ENCODE data around the gene KIR2DL1.
"Not testable (repeated sequence)": the region's sequence is repeated elsewhere in the genome, so short reads cannot be mapped to it uniquely, and the experiment has no call there.

The KIR2DL1 gene

GRCh38 chr19:54771018-54771960 lies 1.7 kb downstream of the KIR2DL1 start:
- DNase-seq (ENCODE audit: low spot score), result not testable (repeated sequence)

GRCh38 chr19:54772666-54773065 lies 3.1 kb downstream of the KIR2DL1 start:
- DNase-seq (ENCODE audit: low spot score), result not testable (repeated sequence)

DNA sequence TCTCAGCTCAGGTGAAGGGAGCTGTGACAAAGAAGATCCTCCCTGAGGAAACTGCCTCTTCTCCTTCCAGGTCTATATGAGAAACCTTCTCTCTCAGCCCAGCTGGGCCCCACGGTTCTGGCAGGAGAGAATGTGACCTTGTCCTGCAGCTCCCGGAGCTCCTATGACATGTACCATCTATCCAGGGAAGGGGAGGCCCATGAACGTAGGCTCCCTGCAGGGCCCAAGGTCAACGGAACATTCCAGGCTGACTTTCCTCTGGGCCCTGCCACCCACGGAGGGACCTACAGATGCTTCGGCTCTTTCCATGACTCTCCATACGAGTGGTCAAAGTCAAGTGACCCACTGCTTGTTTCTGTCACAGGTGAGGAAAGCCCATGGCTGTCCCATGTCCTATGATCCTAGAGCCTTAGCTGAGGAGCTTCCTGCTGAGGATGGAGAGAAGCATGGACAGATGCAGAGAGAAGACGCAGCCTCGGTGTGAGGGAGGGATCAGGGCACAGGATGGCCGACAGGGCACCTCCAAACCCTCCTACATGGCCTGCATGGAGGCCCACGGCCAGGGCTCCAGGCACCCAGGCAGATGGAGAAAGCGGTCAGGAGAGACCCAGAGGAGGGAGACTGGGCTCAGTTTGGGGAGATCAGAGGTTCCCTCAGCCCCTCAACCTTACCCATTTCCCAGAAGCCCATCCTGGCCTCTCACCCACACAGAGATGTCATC lies 5.7 kb downstream of the KIR2DL1 start:
- not testable (repeated sequence) for DNase-seq (ENCODE audit: low spot score)

DNA sequence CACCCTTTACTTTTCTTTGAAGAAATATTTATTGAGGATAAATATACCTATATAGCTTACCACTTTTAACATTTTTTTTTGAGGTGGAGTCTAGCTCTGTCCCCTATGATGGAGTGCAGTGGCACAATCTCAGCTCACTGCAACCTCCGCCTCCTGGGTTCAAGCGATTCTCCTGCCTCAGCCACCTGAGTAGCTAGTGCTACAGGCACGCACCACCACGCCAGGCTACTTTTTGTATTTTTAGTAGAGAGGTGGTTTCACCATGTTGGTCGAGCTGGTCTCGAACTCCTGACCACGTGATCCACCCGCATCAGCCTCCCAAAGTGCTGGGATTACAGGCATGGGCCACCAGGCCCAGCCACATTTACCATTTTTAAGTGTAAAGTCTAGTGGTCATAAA lies 6.2 kb downstream of the KIR2DL1 start:
- DNase-seq (ENCODE audit: low spot score), result not testable (repeated sequence)

DNA sequence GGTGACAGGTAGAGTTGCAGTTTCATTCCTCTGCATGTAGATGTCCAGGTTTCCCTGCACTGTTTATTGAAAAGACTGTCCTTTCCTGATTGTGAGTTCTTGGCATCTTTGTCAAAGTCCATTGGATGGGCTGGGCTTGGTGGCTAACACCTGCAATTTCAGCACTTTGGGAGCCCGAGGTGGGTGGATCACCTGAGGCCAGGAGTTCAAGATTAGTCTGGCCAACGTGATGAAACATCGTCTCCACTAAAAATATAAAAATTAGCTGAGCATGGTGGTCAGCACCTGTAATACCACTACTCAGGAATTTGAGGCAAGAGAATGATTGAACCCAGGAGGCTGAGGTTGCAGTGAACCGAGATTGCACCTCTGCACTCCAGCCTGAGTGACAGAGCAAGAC lies 8.3 kb downstream of the KIR2DL1 start:
- DNase-seq (ENCODE audit: low spot score), result not testable (repeated sequence)

DNA sequence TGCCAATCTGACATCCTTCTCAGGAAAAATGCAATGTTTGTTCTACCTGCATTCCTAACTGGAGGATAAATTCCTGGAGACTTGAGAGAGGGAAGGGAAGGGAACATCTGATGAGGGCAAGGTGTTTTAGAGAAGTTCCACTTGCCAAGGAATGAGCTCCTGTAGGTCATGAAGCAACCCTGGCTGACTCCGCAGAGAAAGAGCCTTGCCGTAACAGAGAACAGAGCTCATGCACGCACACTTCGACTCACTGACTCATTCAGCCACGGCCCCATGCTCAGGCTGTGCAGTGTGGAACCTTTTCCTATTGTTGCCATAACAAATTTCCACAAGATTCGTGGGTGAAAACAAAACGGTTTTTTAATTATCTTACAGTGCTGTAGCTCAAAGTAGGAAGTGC lies 9.3 kb downstream of the KIR2DL1 start:
- not testable (repeated sequence) for DNase-seq (ENCODE audit: low spot score)

- not testable (repeated sequence) for DNase-seq (ENCODE audit: low spot score)
Observed at GRCh38 chr19:54782916-54783315, 13.3 kb downstream of the KIR2DL1 start.

GRCh38 chr19:54786091-54786723 lies 16.6 kb downstream of the KIR2DL1 start:
- not testable (repeated sequence) for DNase-seq (ENCODE audit: low spot score)

DNA sequence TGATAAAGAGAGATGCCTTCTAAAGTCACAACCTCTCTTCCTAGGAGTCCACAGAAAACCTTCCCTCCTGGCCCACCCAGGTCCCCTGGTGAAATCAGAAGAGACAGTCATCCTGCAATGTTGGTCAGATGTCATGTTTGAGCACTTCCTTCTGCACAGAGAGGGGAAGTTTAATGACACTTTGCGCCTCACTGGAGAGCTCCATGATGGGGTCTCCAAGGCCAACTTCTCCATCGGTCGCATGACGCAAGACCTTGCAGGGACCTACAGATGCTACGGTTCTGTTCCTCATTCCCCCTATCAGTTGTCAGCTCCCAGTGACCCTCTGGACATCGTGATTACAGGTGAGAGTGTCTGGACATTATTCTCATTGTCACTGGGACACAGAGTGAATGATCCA lies 18.6 kb downstream of the KIR2DL1 start:
- DNase-seq (ENCODE audit: low spot score), result not testable (repeated sequence)

- no peak for DNase-seq (ENCODE audit: low spot score)
Observed at GRCh38 chr19:54790711-54791110, 21.1 kb downstream of the KIR2DL1 start.

- DNase-seq (ENCODE audit: low spot score), result no peak
Observed at GRCh38 chr19:54791476-54791875, 21.9 kb downstream of the KIR2DL1 start.

DNA sequence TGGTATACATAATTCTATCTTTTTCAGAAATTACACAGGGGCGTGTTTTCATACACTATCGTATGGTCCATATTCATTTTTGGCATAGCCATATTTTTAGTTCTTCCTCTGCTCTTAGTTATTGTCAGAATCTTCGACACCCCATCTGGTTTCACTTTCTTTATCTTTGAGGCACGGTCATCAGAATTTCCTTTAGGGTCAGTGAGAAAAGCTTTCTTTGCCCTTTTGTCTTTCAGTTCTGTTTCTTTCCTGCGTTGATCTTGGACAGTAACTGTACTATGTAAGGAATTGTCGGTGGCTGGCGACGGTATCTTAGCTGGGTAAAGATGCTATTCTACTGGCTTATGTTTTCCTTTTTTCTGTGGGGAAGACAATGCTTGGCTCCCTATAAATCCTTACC lies 23.2 kb downstream of the KIR2DL1 start:
- no peak for DNase-seq (ENCODE audit: low spot score)

DNA sequence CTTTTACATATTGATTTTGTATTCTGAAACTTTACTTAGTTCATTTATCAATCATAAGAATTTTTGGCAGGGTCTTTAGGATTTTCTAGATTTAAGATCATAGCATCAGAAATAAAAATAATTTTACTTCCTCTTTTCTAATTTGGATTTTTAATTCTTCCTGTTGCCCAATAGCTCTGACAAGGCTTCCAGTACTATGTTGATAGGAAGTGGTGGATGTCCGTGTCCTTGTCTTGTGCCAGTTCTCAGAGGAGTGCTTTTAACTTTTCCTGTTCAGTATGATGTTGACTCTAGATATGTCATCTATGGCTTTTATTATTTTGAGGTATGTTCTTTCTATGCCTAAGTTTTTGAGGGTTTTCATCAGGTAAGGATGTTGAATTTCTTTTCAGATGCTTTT lies 26.2 kb downstream of the KIR2DL1 start:
- DNase-seq (ENCODE audit: low spot score), result no peak

GRCh38 chr19:54803410-54803809 lies 33.8 kb downstream of the KIR2DL1 start, which contains the start of gene KIR2DL4:
TSS of gene KIR2DL4 (plus strand) at chr19:54803610. CDS start at chr19:54803652, 42 bp downstream.
- no peak for DNase-seq (ENCODE audit: low spot score)

- no peak for DNase-seq (ENCODE audit: low spot score)
Observed at GRCh38 chr19:54804101-54804500, 34.5 kb downstream of the KIR2DL1 start.

DNA sequence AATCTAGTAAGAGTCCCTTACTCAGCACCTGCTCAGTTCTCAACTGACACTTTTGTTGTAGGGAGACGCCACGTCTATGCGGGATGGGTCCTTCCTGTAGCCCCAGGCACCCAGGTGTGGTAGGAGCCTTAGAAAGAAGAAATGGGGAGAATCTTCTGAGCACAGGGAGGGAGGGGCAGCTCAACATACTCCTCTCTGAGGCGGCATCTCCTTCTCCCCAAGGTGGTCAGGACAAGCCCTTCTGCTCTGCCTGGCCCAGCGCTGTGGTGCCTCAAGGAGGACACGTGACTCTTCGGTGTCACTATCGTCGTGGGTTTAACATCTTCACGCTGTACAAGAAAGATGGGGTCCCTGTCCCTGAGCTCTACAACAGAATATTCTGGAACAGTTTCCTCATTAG lies 35.0 kb downstream of the KIR2DL1 start:
- no peak for DNase-seq (ENCODE audit: low spot score)

GRCh38 chr19:54805665-54806515 lies 36.3 kb downstream of the KIR2DL1 start:
- no peak for DNase-seq (ENCODE audit: low spot score)

DNA sequence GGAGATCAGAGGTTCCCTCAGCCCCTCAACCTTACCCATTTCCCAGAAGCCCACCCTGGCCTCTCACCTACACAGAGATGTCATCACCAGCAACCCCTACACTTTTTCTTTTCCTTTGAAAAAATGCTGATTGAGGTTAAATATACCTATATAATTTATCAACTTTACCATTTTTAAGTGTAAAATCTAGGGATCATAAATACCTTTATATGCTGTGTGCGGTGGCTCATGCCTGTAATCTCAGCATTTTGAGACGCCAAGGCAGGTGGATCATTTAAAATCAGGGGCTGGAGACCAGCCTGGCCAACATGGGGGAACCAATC lies 36.9 kb downstream of the KIR2DL1 start:
- DNase-seq (ENCODE audit: low spot score), result no peak

DNA sequence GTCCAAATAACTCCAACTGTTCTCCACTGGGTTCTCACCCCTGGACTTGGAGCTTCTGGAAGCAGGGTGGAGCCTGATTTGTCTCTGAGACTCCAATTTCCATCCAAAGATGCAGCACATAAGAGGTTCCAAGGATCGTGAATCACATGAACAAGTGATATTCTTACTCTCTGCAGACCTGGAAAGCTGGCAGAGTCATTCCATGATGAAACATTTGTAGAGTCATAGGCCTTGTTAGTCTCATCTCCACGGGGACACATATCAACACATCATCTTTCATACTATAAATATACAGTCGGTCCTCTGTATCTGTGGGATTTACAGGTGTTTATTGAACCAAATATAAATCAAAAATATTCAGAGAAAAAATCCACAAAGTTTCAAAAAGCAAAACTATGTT lies 45.0 kb downstream of the KIR2DL1 start:
- not testable (repeated sequence) for DNase-seq (ENCODE audit: low spot score)

DNA sequence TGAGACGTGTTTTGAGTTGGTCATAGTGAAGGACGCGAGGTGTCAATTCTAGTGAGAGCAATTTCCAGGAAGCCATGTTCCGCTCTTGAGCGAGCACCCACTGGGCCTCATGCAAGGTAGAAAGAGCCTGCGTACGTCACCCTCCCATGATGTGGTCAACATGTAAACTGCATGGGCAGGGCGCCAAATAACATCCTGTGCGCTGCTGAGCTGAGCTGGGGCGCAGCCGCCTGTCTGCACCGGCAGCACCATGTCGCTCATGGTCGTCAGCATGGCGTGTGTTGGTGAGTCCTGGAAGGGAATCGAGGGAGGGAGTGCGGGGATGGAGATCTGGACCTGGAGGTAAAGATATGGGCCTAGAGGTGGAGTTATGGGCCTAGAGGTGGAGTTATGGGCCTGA lies 46.7 kb downstream of the KIR2DL1 start, which contains the start of gene KIR3DL1:
TSS of gene KIR3DL1 (plus strand) at position 218 of the 400 bp plus-strand sequence.
- not testable (repeated sequence) for DNase-seq (ENCODE audit: low spot score)

Data from SK-N-DZ (cell line).